Calu3 (cell line): Measurements from ENCODE around the gene TP63. TPM values are rescaled to one million over a fixed set of nuclear protein-coding genes. Genes with fewer than 3 reads are reported as not detected.

Experiments used
- BruUV-seq: library from RNA; stranded (reverse); fragments of 400-500 nt; replicated peaks from 2 replicates; lab custom pipeline; 2021; lab: Mats Ljungman, UMichigan
- CTCF ChIA-PET: fragments of 300-600 bp; sonication (Branson Sonifier 250); formaldehyde crosslinking; loops from one replicate; lab custom pipeline; 2022; ENCODE audit warnings: antibody characterized with exemption; lab: Charles Lee
- DNase-seq: peaks from one replicate; pipeline ENCODE4 v3.0.0; 2022
- H3K27ac Mint-ChIP-seq: one replicate; pipeline ENCODE4 v1.8.0; 2022; ENCODE audit warnings: mixed read lengths; ENCODE audit not compliant: unreplicated experiment
- H3K27me3 Mint-ChIP-seq: one replicate; pipeline ENCODE4 v1.8.0; 2022; ENCODE audit warnings: mixed read lengths; ENCODE audit not compliant: unreplicated experiment
- H3K36me3 Mint-ChIP-seq: one replicate; pipeline ENCODE4 v1.8.0; 2022; ENCODE audit warnings: mild to moderate bottlenecking, moderate library complexity, mixed read lengths; ENCODE audit not compliant: insufficient read depth, unreplicated experiment
- H3K4me1 Mint-ChIP-seq: one replicate; pipeline ENCODE4 v1.8.0; 2022; ENCODE audit warnings: mild to moderate bottlenecking, low read depth, mixed read lengths; ENCODE audit not compliant: unreplicated experiment
- H3K4me3 Mint-ChIP-seq: one replicate; pipeline ENCODE4 v1.8.0; 2022; ENCODE audit warnings: mild to moderate bottlenecking, low read depth, moderate library complexity, mixed read lengths; ENCODE audit not compliant: unreplicated experiment
- H3K9me3 Mint-ChIP-seq: one replicate; pipeline ENCODE4 v1.8.0; 2022; ENCODE audit warnings: low read depth, mixed read lengths; ENCODE audit not compliant: unreplicated experiment
- intact Hi-C: fragments of 100-400 bp; cut with micrococcal nuclease; formaldehyde crosslinking; loops from one replicate; pipeline ENCODE4 v1.10.0; 2022; ENCODE audit not compliant: unreplicated experiment
- total RNA-seq: library from RNA; stranded (reverse); gene quantifications from 2 replicates; pipeline ENCODE4 v1.2.3, GENCODE V29; 2022
- TF ChIP-seq, protein P1 (sequence below): fragments of 200-600 bp; IDR thresholded peaks from one replicate; pipeline ENCODE4 v1.8.0; 2022; ENCODE audit warnings: antibody characterized with exemption; ENCODE audit not compliant: unreplicated experiment

Gene TP63
- total RNA-seq, 1 experiment from 2014 or later, result not detected

DNA sequence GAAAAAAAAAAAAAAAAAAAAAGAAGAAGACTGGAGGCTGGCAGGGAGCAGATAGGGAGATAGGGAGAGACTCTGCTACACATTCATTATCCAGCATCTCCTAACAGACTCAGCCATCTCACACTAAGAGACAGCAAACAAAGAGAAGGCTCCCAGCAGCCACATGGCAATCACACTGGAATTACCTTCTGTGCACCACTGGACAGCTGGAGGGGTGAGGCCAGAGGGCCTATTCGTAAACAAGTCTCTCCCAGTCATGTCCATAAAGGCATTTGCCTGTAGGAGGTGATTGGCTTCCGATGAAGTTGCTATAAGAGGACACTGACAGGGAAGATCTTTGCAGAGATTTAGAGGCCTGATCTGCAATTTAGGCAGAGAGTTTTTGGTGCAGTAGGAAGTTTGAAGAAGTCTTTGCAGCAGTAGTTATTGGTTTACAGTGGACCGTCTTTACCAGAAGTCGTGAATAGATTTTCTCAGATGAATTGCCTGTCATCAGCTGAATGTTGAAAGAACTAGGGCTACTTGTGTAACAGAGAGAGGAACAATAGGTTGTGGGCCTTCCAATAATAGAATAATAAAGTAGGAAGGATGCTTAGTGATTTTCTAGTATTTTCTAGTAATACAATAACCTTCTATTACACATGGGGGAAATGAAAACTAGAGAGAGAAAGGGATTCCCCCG, 89.7 kb downstream of the TP63 start:
- intact Hi-C loops, result no loop called here
- Mint-ChIP-seq H3K4me3 (no peak overlapping the region), H3K27me3 (no peaks in the 10 kb centered on the region), H3K36me3 (no peaks in the 10 kb centered on the region), H3K4me1 (no peaks in the 10 kb centered on the region), H3K27ac (no peak overlapping the region), H3K9me3 (no peaks in the 10 kb centered on the region)
- no TSS peak for BruUV-seq
- CTCF ChIA-PET, result interaction anchor here (0.7 kb wide), 1 partner anchor 410 kb away, joined by 4 read pairs; no protein-coding TSS in a partner anchor
- TF ChIP-seq, protein P1, sequence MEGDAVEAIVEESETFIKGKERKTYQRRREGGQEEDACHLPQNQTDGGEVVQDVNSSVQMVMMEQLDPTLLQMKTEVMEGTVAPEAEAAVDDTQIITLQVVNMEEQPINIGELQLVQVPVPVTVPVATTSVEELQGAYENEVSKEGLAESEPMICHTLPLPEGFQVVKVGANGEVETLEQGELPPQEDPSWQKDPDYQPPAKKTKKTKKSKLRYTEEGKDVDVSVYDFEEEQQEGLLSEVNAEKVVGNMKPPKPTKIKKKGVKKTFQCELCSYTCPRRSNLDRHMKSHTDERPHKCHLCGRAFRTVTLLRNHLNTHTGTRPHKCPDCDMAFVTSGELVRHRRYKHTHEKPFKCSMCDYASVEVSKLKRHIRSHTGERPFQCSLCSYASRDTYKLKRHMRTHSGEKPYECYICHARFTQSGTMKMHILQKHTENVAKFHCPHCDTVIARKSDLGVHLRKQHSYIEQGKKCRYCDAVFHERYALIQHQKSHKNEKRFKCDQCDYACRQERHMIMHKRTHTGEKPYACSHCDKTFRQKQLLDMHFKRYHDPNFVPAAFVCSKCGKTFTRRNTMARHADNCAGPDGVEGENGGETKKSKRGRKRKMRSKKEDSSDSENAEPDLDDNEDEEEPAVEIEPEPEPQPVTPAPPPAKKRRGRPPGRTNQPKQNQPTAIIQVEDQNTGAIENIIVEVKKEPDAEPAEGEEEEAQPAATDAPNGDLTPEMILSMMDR, result no peak
- no peak for DNase-seq

DNA sequence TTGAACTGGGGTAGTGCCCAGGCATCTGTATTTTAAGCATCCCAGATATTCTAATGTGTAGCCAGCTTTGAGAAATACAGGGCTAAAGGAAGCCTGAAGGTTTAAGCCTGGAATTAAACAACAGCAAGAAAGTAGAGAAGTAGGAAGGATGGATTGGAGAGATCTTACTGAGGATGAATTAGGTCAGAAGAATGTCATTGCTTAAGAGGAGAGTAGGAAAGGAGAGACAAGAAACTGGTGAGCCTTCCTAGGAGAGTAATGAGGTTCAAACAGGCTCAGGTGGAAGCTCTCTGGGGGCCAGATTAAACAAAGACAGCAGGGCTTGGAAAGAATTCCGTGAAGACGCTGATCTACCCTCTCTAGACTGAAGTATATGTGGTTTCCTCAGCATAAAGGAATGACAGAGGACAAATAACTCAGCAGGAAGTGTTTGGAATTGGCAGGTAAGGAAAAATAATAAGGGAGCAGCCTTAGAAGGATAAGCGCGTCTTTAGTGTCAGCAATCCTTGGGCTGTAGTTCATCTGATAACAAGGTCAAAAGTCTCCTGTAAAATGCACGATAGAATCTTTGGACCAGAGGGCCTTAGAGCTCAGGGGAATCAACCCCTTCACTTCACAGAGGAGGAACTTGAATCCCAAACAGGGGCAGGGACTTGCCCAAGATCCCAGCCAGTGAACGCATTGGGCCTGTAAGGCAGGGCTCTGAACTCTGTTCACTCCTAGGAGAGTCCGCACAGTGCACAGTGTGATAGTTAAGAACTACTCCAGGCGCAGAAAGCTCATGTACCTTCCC, 90.9 kb downstream of the TP63 start:
- no TSS peak for BruUV-seq
- Mint-ChIP-seq H3K36me3 (no peaks in the 10 kb centered on the region), H3K27ac (no peak overlapping the region), H3K27me3 (no peaks in the 10 kb centered on the region), H3K4me3 (no peak overlapping the region), H3K9me3 (no peaks in the 10 kb centered on the region), H3K4me1 (no peaks in the 10 kb centered on the region)
- intact Hi-C loops, result no loop called here
- TF ChIP-seq, protein P1, result no peak
- DNase-seq, result no peak
- CTCF ChIA-PET, result no interaction called here

DNA sequence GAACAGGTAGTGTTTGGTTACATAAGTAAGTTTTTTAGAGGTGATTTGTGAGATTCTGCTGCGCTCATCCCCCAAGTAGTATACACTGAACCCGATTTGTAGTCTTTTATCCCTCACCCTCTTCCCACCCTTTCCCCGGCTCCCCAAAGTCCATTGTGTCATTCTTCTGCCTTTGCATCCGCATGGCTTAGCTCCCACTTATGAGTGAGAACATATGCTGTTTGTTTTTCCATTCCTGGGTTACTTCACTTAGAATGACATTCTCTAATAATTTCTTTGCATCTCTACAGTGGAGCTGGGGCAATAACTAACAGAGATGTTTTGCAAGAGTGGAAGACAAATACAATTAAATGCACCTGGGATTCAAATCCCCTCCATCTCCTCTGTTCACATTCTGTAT, 93.2 kb downstream of the TP63 start:
- no TSS peak for BruUV-seq
- CTCF ChIA-PET, result interaction anchor here (0.6 kb wide), 1 partner anchor 140 kb away, joined by 3 read pairs; no protein-coding TSS in a partner anchor
- H3K4me1 Mint-ChIP-seq, result no peaks in the 10 kb centered on the region

DNA sequence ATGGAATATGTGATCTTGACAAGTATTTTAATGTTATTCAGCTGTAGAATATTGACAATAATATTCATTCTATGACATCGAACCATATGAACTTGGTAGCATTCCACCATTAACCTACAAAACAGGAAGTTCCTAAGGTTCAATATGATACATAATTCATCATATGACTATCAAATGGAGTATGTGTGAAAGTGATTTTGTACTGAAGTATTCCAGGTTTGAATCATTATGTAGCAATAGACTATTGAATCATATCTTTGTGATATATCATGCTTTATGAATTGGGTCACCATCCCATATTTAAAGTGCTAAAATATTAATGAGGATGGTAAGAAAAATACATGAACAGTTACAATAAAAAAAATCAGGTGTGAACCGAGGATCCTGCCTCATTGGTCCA, 95.1 kb downstream of the TP63 start:
- Mint-ChIP-seq H3K4me1 (no peaks in the 10 kb centered on the region), H3K36me3 (no peaks in the 10 kb centered on the region), H3K27me3 (no peaks in the 10 kb centered on the region), H3K4me3 (no peak overlapping the region), H3K27ac (no peak overlapping the region), H3K9me3 (no peaks in the 10 kb centered on the region)
- intact Hi-C loops, result no loop called here
- CTCF ChIA-PET, result no interaction called here
- BruUV-seq, result no TSS peak
- no peak for DNase-seq
- TF ChIP-seq, protein P1, result no peak

More for the DNA sequence above, 93.2 kb downstream of the TP63 start:
- Mint-ChIP-seq H3K36me3 (no peaks in the 10 kb centered on the region), H3K27me3 (no peaks in the 10 kb centered on the region), H3K27ac (no peak overlapping the region), H3K4me3 (no peak overlapping the region), H3K9me3 (no peaks in the 10 kb centered on the region)
- DNase-seq, result no peak
- intact Hi-C loops, result no loop called here
- TF ChIP-seq, protein P1, result no peak
